HG03342 (cell line): Measurements from ENCODE around the gene SPATA31A1.
"Not testable (repeated sequence)": the region's sequence is repeated elsewhere in the genome, so short reads cannot be mapped to it uniquely, and the experiment has no call there.

ENCODE experiments used
- ATAC-seq: cut with Tn5 transposase; IDR thresholded peaks from one replicate; pipeline ENCODE4 v1.9.1; 2021; ENCODE audit warnings: mild to moderate bottlenecking, moderate library complexity; ENCODE audit not compliant: unreplicated experiment

SPATA31A1 gene

DNA sequence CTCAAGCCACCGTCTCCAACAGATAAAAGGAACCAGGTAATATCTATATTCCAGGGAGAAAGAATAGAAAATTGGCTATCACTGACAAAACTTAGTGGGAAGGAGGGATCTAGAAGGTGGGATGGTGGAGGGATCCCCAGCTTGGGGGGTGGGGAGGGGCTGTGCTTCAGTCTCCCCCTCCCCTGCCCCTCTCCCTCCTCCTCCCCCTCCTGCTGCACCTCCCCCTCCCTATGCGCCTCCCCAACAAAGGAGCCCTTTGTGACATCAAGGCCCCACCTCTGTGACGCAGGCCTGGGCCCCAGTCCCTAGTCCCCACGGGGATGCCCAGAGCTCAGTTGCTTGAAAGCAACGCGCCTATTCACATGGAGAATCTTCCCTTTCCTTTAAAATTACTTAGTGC, at the start of gene SPATA31A1:
TSS of gene SPATA31A1 (plus strand) at position 301 of the 400 bp plus-strand sequence. CDS start at position 363, 62 bp downstream.
- ATAC-seq, result not testable (repeated sequence)

DNA sequence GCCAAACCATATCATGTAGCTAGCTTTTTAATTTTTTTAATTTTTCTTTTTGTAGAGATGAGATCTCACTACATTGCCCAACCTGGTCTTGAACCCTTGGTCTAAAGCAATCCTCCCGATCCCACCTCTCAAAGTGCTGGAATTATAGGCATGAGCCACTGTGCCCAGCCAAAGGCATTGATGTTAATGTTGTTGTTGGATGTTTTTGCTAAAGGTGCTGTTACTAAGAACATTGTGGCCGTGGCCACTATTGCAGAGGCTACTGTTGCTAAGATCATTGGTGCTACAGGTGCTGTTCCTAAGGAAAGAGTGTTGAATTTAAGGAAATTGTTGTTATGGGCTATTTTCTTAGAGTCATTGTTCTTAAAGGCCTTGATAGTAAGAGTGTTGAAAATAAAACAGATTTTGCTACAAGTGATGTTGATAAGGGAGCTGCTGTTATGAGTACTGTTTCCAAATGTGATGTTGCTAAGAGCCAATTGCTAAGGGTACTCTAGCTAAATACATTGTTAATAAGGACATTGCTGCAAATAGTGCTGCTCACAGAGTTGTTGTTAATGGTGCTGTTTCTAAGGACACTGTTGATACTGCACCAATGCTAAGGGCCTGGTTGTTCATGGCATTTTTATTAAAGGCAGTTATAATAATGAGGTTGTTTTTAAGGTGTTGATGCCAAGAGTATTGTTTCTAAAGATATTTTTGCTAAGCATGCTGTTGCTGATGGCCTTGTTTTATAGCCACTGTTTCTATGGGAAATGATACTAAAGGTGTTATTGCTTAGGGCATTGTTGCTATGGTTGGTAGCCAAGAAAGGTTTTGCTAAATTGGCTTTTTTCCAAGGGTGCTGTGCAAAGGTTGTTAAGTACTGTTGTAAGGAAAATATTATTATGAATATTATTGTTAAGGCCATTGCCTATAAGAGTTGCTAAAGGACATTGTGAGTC, 52.1 kb downstream of the SPATA31A1 start:
- ATAC-seq, result not testable (repeated sequence)

DNA sequence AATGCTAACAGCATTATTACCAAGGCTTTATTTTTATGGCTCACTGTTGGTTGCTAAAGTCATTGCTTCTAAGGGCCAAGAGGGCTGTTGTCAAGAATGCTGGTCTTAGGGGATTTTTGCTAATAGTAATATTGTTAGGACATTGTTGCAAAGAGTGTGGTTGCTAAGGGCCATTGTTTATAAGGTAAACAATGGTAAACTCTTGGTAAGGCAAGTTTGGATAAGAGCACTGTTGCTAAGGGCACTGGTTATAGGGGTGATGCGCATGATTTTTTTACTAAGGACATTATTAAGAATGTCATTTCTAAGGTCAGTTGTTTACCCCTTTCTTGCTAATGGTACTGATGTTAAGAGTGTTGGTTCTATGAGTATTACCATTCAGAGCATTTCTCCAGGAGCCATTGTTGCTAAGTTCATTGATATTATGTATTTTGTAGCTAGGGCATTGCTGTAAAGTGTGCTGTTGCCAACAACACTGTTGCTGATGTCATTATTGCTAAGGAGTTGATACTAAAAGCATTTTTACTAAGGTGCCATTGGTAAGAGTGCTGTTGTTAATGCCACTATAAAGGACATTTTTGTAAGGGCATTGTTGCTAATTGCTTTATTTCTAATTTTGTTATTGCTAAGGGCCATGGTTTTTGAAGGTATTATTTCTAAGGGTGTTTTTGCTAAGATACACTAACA, 55.9 kb downstream of the SPATA31A1 start:
- ATAC-seq, result not testable (repeated sequence)
